ENCODE results near the gene UTP3.

UTP3 gene

DNA sequence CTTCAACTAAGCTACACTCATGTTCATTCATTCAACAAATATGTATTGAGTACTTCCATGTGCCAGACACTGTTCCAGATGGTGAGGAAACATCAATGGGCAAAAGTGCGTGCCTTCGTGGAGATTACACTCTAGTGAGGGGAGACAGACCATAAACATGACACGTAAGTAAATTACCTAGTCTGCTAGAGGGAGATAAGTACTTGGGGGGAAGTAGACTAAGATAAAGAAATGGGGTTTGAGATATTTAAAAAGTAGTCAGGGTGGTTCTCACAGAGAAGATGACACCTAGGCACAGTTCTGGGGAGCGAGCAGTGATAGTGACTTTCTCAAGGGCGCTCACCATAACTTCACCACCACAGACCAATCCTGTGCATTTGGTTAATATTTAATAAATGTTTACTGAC lies 33.7 kb upstream of the UTP3 start:
- TF ChIP-seq NFIC (IDR thresholded peaks at IDR 0.05) (no peak), REST (IDR thresholded peaks at IDR 0.05; ENCODE audit: low read depth) (no peak), CEBPB (IDR thresholded peaks at IDR 0.05) (no peak), YY1 (IDR thresholded peaks at IDR 0.05; ENCODE audit: low read depth) (no peak), ZBTB7A (IDR thresholded peaks at IDR 0.05; ENCODE audit: low read depth) (no peak), TAF1 (IDR thresholded peaks at IDR 0.05; ENCODE audit: low read depth) (no peak), TCF12 (IDR thresholded peaks at IDR 0.05; ENCODE audit: low read depth) (no peak)

DNA sequence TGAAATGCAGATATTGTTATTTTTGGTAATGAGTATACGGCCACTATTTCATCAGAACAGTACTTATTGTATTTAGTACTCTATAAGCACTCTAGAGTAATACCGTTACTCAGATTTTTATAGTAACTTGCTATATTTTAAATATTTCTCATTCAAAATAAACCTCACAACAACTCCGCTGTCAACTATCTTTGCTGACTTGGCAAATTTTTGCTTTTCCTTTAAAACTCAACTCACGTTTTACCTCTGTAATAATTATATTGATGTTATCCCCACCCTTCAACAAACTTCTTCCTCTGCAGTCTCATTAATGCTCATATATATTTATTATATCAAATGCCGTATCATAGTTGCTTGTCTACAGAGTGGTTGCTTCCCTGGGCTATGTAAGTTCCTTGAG lies 31.0 kb upstream of the UTP3 start:
- TF ChIP-seq TAF1 (IDR thresholded peaks at IDR 0.05; ENCODE audit: low read depth) (no peak), YY1 (IDR thresholded peaks at IDR 0.05; ENCODE audit: low read depth) (no peak), FOXM1 (IDR thresholded peaks at IDR 0.05; ENCODE audit: borderline replicate concordance, low read depth) (no peak), CEBPB (IDR thresholded peaks at IDR 0.05) (no peak), REST (IDR thresholded peaks at IDR 0.05; ENCODE audit: low read depth) (no peak)

DNA sequence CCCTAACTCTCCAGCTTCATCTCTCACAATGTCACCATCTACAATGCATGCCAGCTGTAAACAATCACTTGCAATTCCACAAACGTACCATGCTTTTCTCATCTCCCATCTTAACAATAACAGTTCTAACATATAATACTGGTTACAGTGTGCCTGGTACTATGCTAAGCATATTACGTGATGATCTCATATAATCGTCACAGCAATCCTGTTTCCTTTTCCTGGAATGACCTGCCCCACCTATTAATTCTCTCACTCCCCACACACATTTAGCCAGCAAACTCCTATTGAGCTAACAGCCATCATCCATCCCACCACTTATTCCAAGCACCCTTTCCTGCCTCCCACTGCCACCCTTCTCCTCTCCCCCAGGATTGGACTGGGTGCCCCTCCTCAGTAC lies 29.9 kb upstream of the UTP3 start:
- TF ChIP-seq EP300 (IDR thresholded peaks at IDR 0.05; ENCODE audit: borderline replicate concordance): no peak
- TF ChIP-seq CREB1 (IDR thresholded peaks at IDR 0.05; ENCODE audit: low read depth): no peak
- no peak for TF ChIP-seq ZBTB7A (IDR thresholded peaks at IDR 0.05; ENCODE audit: low read depth)

DNA sequence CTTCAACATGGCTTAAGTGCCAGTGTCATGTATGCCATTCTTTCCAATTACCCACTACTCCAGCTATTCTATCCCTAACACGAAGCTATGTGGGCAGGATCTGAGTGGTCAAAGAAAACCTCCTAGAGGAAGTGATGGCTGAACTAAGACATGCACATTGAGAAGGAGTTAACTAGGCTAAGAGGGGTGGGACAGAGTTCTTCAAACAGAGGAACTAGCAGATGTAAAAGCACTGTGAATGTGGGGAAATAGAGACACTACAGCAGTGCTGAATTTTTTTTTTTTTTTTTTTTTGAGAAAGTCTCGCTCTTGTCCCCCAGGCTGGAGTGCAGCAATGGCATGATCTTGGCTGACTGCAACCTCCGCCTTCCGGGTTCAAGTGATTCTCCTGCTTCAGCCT lies 28.2 kb upstream of the UTP3 start:
- TF ChIP-seq REST (IDR thresholded peaks at IDR 0.05; ENCODE audit: low read depth): no peak
- TF ChIP-seq TAF1 (IDR thresholded peaks at IDR 0.05; ENCODE audit: low read depth): no peak
- TF ChIP-seq YY1 (IDR thresholded peaks at IDR 0.05; ENCODE audit: low read depth): no peak
- no peak for TF ChIP-seq EGR1 (IDR thresholded peaks at IDR 0.05)
- no peak for TF ChIP-seq NFIC (IDR thresholded peaks at IDR 0.05)
- TF ChIP-seq ZBTB7A (IDR thresholded peaks at IDR 0.05; ENCODE audit: low read depth): no peak
- no peak for TF ChIP-seq RAD21 (IDR thresholded peaks at IDR 0.05; ENCODE audit: low read depth)
- no peak for TF ChIP-seq CREB1 (IDR thresholded peaks at IDR 0.05; ENCODE audit: low read depth)
- TF ChIP-seq EP300 (IDR thresholded peaks at IDR 0.05; ENCODE audit: borderline replicate concordance): no peak

- TF ChIP-seq TCF12 (IDR thresholded peaks at IDR 0.05; ENCODE audit: low read depth) (no peak), ZBTB7A (IDR thresholded peaks at IDR 0.05; ENCODE audit: low read depth) (no peak), EP300 (IDR thresholded peaks at IDR 0.05; ENCODE audit: borderline replicate concordance) (no peak), TAF1 (IDR thresholded peaks at IDR 0.05; ENCODE audit: low read depth) (no peak), EGR1 (IDR thresholded peaks at IDR 0.05) (no peak), FOXM1 (IDR thresholded peaks at IDR 0.05; ENCODE audit: borderline replicate concordance, low read depth) (no peak), CEBPB (IDR thresholded peaks at IDR 0.05) (no peak), TEAD4 (IDR thresholded peaks at IDR 0.05) (no peak), NFIC (IDR thresholded peaks at IDR 0.05) (no peak), YY1 (IDR thresholded peaks at IDR 0.05; ENCODE audit: low read depth) (no peak), USF1 (IDR thresholded peaks at IDR 0.05) (no peak), RAD21 (IDR thresholded peaks at IDR 0.05; ENCODE audit: low read depth) (no peak), CREB1 (IDR thresholded peaks at IDR 0.05; ENCODE audit: low read depth) (no peak), REST (IDR thresholded peaks at IDR 0.05; ENCODE audit: low read depth) (no peak)
- TF ChIP-seq, protein P1, sequence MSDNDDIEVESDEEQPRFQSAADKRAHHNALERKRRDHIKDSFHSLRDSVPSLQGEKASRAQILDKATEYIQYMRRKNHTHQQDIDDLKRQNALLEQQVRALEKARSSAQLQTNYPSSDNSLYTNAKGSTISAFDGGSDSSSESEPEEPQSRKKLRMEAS (IDR thresholded peaks at IDR 0.05): no peak
These were observed 22.0 kb upstream of the UTP3 start, which contains the start of gene JCHAIN for GRCh38 chr4:70666369-70666768. TSS of gene JCHAIN (minus strand) at chr4:70666508. CDS start at chr4:70666490, 18 bp downstream.

Measured in Ishikawa (cell line).